G401 (cell line): ENCODE measurements around the gene NOL3. TPM values are rescaled to one million over a fixed set of nuclear protein-coding genes. Genes with fewer than 3 reads are reported as not detected.

Experiments used
- DNase-seq: peaks from one replicate; pipeline ENCODE4 v3.0.0-alpha.2; 2015; ENCODE audit warnings: low spot score
- in situ Hi-C: cut with HindIII; loops from 2 replicates; pipeline ENCODE4 v1.10.0; 2016; ENCODE audit warnings: low sequenced_read_pairs, mixed read lengths
- total RNA-seq: library from RNA; depleted of rRNA; stranded (reverse); fragments of >200 nt; shearing (Covaris generic); gene quantifications from 2 replicates; pipeline ENCODE4 v1.2.3, GENCODE V29; 2014

NOL3 gene
- total RNA-seq, 1 experiment from 2014 or later, result 13.4 TPM

GRCh38 chr16:67166598-67167168, 3.7 kb upstream of the NOL3 start:
- DNase-seq, result no peak
- in situ Hi-C loops, result no loop called here

DNA sequence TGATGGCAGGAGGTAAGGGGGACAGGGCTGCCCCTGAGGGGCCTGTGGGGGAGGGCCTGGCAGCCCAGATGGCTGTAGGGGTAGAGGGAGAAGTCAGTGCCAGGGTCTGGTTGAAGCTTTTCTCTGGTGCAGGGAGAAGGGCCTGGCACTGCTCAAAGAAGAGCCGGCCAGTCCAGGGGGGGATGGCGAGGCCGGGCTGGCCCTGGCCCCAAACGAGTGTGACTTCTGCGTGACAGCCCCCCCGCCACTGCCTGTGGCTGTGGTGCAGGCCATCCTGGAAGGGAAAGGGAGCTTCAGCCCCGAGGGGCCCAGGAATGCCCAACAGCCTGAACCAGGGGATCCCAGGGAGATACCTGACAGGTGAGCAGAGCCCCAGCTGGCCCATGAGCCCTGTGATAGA, 2.8 kb upstream of the NOL3 start:
- in situ Hi-C loops, result no loop called here
- no peak for DNase-seq

GRCh38 chr16:67169011-67169451, 1.3 kb upstream of the NOL3 start:
- in situ Hi-C loops, result no loop called here
- DNase-seq, result no peak

DNA sequence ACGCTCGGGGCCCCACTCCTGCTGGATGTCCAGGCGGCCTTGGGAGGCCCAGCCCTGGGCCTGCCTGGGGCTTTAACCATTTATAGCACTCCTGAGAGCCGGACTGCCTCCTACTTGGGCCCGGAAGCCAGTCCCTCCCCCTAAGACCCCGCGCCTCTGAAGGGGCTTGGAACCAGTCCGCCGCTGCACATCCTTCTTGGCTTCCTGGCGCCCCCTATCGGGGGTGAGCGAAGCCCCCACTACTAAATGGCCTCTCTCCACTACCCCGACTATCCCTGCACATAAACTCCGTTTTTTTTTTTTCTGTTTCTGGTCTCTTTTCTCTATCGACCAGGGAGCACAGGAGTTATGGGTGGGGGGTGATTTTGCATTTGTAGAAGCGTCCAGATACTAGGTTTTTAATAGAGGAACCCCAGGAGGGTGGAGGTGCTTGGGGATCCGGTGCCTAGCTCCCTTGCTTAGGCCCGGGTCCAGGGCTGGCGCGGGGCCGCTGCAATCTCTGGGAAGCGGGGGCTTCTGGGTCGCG, 633 bp upstream of the NOL3 start:
- in situ Hi-C loops, result no loop called here
- peak; percentile 55 for DNase-seq

GRCh38 chr16:67170949-67171649, 761 bp downstream of the NOL3 start:
- in situ Hi-C loops, result no loop called here

GRCh38 chr16:67173323-67173722, 3.0 kb downstream of the NOL3 start:
- DNase-seq, result no peak
- in situ Hi-C loops, result no loop called here

More at GRCh38 chr16:67170949-67171649, 761 bp downstream of the NOL3 start:
- no peak for DNase-seq

DNA sequence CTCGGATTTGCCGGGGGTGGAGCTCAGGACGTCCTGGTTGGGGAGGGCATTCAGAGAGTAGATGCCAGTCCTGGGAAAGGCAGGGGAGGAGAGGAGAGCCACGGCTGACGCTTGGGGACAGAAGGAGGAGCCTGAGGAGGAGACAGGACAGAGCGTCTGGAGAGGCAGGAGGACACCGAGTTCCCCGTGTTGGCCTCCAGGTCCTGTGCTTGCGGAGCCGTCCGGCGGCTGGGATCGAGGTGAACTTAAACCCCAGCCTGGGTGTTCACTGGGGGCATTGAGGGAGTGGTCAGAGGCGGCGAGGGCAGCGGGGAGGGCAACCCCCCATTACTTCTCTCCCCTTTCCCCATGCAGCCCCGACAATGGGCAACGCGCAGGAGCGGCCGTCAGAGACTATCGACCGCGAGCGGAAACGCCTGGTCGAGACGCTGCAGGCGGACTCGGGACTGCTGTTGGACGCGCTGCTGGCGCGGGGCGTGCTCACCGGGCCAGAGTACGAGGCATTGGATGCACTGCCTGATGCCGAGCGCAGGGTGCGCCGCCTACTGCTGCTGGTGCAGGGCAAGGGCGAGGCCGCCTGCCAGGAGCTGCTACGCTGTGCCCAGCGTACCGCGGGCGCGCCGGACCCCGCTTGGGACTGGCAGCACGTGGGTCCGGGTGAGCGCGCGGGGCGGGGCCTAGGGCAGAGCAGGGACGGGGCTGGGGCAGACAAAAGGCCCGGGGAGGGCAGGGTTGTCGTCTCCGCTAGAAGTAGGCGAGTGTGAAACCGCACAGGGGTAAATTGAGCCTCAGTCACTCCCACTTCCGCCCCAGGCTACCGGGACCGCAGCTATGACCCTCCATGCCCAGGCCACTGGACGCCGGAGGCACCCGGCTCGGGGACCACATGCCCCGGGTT, 3.7 kb downstream of the NOL3 start:
- peak; percentile 96 for DNase-seq
- in situ Hi-C loops, result no loop called here

- in situ Hi-C loops, result no loop called here
- no peak for DNase-seq
These were observed 4.4 kb downstream of the NOL3 start for GRCh38 chr16:67174706-67175231.

GRCh38 chr16:67176662-67177061, 6.3 kb downstream of the NOL3 start:
- DNase-seq, result no peak
- in situ Hi-C loops, result no loop called here

GRCh38 chr16:67177743-67178699, 7.7 kb downstream of the NOL3 start:
- peak; percentile 83 for DNase-seq
- in situ Hi-C loops, result no loop called here

DNA sequence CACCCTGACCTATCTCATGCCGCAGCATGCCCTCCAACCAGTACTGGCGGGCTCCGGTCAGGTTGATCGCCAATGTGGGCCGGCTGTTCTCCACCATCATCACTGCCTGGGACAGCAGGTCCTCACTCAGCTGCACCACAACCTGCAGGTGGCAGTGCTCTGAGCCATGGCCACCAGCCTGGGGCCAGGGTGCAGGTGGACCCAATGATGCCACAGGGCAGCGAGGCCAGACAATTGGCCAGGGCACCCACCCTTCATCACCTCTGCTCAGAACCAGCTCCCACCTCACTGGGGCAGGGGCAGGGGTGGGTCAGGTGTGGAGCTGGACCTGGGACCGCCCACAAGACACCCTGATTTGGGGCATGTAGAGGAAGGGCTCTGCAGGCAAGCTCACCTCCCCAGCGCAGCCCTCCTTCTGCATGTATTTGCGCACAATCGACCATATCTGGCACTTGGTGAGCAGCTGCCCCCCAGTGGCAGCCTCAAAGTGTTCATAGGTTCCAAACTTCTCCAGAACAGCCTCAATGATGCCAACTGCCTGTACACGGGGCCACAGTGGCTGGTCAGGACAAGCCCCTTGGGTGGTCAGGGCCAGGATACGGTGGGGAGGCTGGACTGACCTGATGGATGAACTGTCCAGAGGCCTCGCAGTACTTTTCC, 9.2 kb downstream of the NOL3 start:
- DNase-seq, result no peak
- in situ Hi-C loops, result no loop called here

DNA sequence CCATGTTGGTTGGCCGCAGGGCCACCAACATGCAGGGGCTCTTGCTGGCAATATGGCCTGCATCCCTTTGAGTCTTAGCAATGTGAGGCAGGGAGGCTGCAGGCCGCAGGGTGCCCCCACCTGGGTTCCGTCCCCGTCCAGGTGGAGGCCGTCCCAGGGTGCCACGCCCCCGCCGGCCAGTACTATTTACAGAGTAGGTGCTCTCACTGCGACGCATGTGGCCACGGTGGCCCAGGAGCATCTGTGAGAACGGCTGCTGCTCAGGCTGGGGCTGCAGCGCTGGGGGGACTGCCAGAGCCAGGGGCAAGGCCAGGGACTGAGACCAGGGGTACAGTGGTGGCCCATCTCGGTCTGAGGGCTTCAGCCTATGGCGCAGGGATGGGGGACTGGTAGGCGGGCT, 9.8 kb downstream of the NOL3 start:
- DNase-seq, result no peak
- in situ Hi-C loops, result no loop called here

DNA sequence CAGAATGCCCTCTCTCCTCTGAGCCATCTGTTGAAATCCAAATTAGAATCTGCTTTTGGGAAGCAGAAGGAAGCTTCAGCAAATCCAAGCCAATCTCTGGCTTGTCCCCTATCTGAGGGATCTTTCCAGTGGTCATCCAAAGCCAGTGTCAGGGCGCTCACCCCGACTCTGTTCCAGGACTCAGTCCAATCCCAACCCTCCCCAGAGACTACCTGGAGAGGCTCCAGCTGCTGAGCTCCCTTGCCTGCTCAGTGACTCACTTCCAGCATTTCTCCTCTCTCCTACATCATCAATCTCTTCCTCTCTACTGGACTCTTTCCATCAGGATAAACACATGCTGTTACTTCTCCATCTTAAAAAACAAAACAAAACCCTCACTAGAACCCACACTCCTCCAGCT, 11.0 kb downstream of the NOL3 start:
- in situ Hi-C loops, result no loop called here
- peak; percentile 56 for DNase-seq

DNA sequence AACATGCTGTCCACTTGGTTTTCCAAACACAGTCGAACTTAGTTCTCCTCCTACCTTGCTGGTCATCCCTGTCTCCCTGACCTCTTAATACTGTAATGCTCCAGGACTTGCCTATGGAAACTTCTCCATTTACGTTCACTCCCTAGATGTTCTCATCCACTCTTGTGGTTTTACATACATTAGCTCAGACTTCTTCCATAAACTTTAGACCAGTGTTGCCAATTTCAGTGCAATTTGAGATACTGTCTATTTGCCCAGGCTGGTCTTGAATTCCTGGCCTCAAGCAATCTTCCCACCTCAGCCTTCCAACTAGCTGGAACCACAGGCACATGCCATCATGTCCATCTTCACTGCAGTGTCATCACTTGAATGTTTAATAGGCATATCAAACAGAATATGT, 11.9 kb downstream of the NOL3 start:
- in situ Hi-C loops, result no loop called here
- DNase-seq, result no peak

GRCh38 chr16:67183284-67183626, 12.9 kb downstream of the NOL3 start:
- in situ Hi-C loops, result no loop called here
- no peak for DNase-seq

DNA sequence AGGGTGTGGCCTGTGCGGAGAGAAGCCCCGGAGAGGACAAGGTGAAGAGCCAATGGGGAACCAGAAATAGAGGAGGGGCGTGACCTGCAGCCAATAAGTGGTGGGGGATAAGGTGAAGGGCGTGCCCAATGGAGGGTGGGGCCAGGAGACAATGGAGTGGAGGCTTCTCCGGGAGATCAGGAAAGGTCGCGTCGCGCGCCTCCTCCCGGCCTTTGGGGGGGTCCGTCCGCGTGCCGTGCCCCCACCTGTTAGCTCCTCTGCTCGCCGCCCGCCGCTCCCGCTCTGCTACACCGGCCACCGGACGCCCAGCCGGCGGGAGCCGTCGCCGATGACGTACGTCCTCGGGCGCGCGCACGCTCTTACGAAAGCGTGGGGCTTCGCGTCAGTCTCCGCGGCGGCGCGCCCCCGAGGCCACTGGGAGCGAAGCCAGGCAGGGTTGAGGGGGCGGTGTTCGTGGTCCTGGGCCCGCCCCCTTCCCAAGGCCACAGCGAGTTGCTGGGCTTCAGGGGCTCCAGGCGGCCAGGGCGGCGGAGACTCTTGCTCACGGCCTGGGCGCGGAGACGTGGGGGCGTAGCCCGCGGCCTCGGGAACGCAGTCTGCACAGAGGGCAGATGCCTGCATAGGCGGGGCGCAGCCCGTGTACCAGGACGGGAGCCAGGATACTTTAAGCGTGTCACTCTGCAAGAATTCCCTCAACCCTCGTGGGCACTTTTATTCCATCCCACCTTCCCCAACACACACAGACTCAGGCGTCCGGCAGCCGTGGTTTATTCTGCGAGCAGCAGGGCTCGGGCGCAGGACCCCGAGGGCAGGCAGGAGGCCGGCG, 13.5 kb downstream of the NOL3 start, which contains the start of gene MATCAP1:
MATCAP1 (minus strand) TSS at position 337 of the 826 bp plus-strand sequence. CDS start 3,353 bp downstream, outside the sequence.
- in situ Hi-C loops, result no loop called here

DNA sequence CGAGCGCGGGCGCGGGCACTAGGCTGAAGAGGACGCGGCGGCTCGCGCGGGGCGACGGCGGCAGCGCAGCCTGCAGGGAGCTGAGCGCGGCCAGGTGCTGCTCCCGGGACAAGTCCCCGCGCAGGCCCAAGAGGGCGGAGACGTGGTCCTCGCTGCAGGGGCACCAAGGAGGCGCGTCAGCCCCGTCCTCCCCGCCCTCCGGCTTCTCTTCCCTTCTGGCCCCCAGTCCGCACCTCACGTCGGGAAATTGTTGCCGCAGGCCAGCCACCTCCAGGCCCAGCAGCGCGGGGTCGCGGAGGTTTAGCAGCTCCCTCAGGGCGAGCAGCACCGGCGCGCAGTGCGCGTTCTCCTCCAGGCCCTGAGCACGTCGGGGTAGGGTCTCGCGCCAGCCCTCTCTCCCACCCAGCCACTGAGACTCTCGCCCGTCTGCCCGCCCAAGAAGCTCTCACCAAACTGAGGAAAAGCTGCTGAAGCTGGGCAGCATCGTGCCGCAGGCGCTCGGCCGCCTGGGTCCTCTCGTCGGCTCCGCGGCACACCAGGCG, 14.2 kb downstream of the NOL3 start:
- in situ Hi-C loops, result no loop called here
- peak; percentile 61 for DNase-seq

More for the DNA sequence above, 13.5 kb downstream of the NOL3 start, which contains the start of gene MATCAP1:
- DNase-seq, result peak; percentile 100
